Nephron (organoid): Measurements from ENCODE around the gene UTP20.

ENCODE experiments used
- H3K27ac Mint-ChIP-seq, 3 experiments: 2 replicates each; pipeline ENCODE4 v1.8.0; 2020; ENCODE audit warnings: mixed read lengths in 3 of 3, mild to moderate bottlenecking in 2 of 3, moderate library complexity in 1 of 3
- H3K27me3 Mint-ChIP-seq: 2 replicates; pipeline ENCODE4 v1.8.0; 2021; ENCODE audit warnings: low read depth, mild to moderate bottlenecking, moderate library complexity, mixed read lengths
- H3K36me3 Mint-ChIP-seq: 2 replicates; pipeline ENCODE4 v1.8.0; 2020; ENCODE audit warnings: low read depth, mixed read lengths
- H3K4me1 Mint-ChIP-seq: 2 replicates; pipeline ENCODE4 v1.8.0; 2020; ENCODE audit warnings: mixed read lengths
- H3K4me3 Mint-ChIP-seq, 3 experiments: 2 replicates each; pipeline ENCODE4 v1.8.0; 2020; ENCODE audit warnings: mild to moderate bottlenecking in 3 of 3, mixed read lengths in 3 of 3, moderate library complexity in 2 of 3
- H3K9me3 Mint-ChIP-seq: 2 replicates; pipeline ENCODE4 v1.8.0; 2020; ENCODE audit warnings: mixed read lengths
- TF ChIP-seq, protein P1 (sequence below), 3 experiments: fragments of 200-600 bp; sonication (generic); IDR thresholded peaks; one replicate each; pipeline ENCODE4 v1.5.0; 2021; ENCODE audit warnings: antibody characterized with exemption in 3 of 3; ENCODE audit not compliant: unreplicated experiment in 3 of 3

Gene UTP20

DNA sequence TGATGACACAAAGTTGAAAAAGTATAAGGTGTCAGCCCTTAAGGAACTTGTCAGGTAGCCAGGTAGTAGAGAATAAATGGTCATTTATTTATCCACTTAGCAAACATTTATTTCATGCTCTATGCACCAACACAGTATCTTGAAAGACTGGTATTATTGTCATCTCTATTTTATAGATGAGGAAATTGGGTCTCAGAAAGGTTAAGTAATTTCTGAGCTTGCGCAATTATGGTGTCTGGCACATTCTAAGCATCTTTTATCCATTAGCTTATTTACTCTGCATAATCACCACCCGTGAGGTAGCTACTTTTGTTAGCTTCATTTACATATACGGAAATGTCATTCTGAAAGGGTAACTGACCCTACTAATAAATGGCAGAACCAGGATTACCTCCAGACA, 2.5 kb upstream of the UTP20 start:
- TF ChIP-seq, protein P1, sequence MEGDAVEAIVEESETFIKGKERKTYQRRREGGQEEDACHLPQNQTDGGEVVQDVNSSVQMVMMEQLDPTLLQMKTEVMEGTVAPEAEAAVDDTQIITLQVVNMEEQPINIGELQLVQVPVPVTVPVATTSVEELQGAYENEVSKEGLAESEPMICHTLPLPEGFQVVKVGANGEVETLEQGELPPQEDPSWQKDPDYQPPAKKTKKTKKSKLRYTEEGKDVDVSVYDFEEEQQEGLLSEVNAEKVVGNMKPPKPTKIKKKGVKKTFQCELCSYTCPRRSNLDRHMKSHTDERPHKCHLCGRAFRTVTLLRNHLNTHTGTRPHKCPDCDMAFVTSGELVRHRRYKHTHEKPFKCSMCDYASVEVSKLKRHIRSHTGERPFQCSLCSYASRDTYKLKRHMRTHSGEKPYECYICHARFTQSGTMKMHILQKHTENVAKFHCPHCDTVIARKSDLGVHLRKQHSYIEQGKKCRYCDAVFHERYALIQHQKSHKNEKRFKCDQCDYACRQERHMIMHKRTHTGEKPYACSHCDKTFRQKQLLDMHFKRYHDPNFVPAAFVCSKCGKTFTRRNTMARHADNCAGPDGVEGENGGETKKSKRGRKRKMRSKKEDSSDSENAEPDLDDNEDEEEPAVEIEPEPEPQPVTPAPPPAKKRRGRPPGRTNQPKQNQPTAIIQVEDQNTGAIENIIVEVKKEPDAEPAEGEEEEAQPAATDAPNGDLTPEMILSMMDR (IDR thresholded peaks at IDR 0.05; ENCODE audit: unreplicated experiment in 3 of 3): no peak
- Mint-ChIP-seq H3K27ac (no peak overlapping the region), H3K4me3 (peak overlapping the region in 2 of 3 experiments; percentile 37 to 46), H3K4me1 (peaks cover 4% of the 10 kb centered on the region), H3K27me3 (peaks cover 8% of the 10 kb centered on the region), H3K36me3 (no peaks in the 10 kb centered on the region), H3K9me3 (no peaks in the 10 kb centered on the region)

DNA sequence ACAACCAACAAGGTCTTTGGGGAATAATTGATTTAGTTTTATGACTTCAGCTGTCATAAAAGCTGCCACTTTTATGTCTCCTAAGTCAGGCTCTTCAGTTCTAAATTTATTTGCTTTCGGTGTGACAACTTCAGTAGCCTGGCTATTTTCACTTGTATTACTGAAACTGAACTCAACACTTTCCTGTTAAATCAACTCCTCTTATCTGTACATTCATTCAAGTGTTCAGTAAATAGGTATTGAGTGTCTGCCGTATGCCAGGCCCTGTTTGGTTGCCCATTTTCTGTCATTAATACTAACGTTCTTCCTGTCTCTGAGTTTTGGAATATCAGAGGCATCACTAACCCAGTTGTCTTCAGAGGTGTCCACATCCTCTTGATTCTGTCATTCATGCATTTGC, 7.5 kb downstream of the UTP20 start:
- no peaks in the 10 kb centered on the region for H3K4me1 Mint-ChIP-seq
- TF ChIP-seq, protein P1 (IDR thresholded peaks at IDR 0.05; ENCODE audit: unreplicated experiment in 3 of 3): no peak
- no peak overlapping the region for H3K4me3 Mint-ChIP-seq
- H3K27me3 Mint-ChIP-seq: no peaks in the 10 kb centered on the region
- peaks cover 29% of the 10 kb centered on the region for H3K36me3 Mint-ChIP-seq
- H3K27ac Mint-ChIP-seq: no peak overlapping the region
- H3K9me3 Mint-ChIP-seq: no peaks in the 10 kb centered on the region

DNA sequence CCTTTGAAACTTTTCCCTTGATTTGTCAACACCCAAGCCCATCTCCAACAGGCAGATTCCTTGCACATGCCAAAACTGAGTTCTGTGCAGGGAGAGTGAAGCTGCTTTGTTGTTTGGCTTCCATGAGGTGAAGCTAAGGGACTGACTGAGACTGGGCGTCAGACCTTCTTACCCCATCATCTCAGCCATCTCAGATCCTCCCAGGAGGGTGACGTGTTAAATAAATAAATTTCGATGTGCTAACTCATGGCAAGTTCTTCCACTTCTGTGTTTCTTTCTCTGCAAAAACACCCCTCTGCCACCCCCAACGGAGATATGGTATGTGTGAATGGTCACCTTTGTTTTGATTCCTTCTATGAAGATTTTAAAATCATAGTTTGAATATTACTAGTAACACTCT, 17.8 kb downstream of the UTP20 start:
- H3K27ac Mint-ChIP-seq: no peak overlapping the region
- no peaks in the 10 kb centered on the region for H3K27me3 Mint-ChIP-seq
- H3K4me3 Mint-ChIP-seq: no peak overlapping the region
- peaks cover 57% of the 10 kb centered on the region for H3K36me3 Mint-ChIP-seq
- TF ChIP-seq, protein P1 (IDR thresholded peaks at IDR 0.05; ENCODE audit: unreplicated experiment in 3 of 3): no peak
- no peaks in the 10 kb centered on the region for H3K4me1 Mint-ChIP-seq
- H3K9me3 Mint-ChIP-seq: no peaks in the 10 kb centered on the region

DNA sequence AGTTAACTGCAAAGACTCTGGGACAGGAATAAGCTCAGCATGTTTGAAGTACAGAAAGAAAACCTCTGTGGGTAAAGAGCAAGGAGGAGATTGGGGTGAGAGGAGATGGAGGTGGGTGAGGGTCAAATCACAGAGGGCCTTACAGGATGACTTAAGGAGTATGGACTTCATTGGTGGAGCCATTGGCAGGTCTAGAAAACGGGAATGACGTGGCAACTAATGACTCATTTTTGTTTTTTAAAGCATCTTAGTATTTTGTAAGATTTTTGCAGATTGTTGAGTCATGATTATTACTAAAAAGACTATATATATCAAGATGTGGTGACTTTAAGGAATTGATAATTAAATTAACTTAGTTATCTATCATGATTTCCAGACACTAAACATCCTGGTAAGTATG, 18.5 kb downstream of the UTP20 start:
- TF ChIP-seq, protein P1 (IDR thresholded peaks at IDR 0.05; ENCODE audit: unreplicated experiment in 3 of 3): no peak
- Mint-ChIP-seq H3K36me3 (peaks cover 61% of the 10 kb centered on the region), H3K27ac (no peak overlapping the region), H3K27me3 (no peaks in the 10 kb centered on the region), H3K4me3 (no peak overlapping the region), H3K4me1 (no peaks in the 10 kb centered on the region), H3K9me3 (no peaks in the 10 kb centered on the region)

DNA sequence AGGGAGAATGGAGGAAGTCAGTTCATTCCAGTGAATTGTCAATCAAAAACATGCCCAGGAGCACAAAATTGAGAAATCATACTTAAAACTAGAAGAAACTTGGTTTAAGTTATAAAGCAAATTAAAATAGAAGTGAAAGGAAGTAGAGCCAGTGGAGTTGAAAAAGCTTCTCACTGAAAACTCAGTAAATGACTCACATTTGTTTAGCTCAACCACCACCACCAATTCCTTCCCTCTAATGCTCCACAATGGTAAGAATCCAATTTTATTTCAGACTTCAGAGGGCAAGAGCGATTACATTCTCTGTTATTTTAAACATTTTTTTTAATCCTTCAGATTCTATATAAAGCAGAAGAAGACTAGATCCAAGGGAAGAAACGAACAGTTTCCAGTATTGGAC, 19.4 kb downstream of the UTP20 start:
- no peak overlapping the region for H3K27ac Mint-ChIP-seq
- no peaks in the 10 kb centered on the region for H3K27me3 Mint-ChIP-seq
- H3K4me3 Mint-ChIP-seq: no peak overlapping the region
- no peaks in the 10 kb centered on the region for H3K4me1 Mint-ChIP-seq
- TF ChIP-seq, protein P1 (IDR thresholded peaks at IDR 0.05; ENCODE audit: unreplicated experiment in 3 of 3): no peak
- H3K36me3 Mint-ChIP-seq: peaks cover 61% of the 10 kb centered on the region
- H3K9me3 Mint-ChIP-seq: no peaks in the 10 kb centered on the region

DNA sequence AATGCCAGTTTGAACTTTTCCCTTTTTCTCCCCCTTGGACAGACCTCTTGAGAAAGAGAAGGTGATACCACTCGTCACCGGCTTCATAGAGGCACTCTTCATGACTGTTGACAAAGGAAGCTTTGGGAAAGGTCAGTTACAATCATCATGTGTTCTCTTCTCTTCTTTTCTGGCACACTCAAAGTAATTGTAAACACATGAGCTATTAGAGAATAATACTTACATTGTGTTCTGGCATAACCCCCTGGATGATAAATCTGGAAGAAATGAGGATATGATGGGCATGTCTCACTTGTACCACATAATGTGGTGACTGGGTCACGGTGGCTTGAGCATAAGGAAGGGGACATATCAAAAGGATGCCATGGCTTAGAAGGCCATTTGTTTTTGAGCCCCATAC, 20.0 kb downstream of the UTP20 start:
- Mint-ChIP-seq H3K9me3 (no peaks in the 10 kb centered on the region), H3K36me3 (peaks cover 64% of the 10 kb centered on the region), H3K27me3 (no peaks in the 10 kb centered on the region), H3K27ac (no peak overlapping the region), H3K4me1 (no peaks in the 10 kb centered on the region), H3K4me3 (no peak overlapping the region)
- TF ChIP-seq, protein P1 (IDR thresholded peaks at IDR 0.05; ENCODE audit: unreplicated experiment in 3 of 3): no peak
